ENCODE measurements around the gene CEP162. TPM values are rescaled to one million over a fixed set of nuclear protein-coding genes. Genes with fewer than 3 reads are reported as not detected.
"Not testable (repeated sequence)": the region's sequence is repeated elsewhere in the genome, so short reads cannot be mapped to it uniquely, and the experiment has no call there.

CEP162 gene
- total and polyA plus RNA-seq, 10 of the 15 experiments (the other 5 are each of a cell fraction or from before 2014, with no cell fraction given) = 2.7 to 7.9 (median 4.5) TPM

- ChIA-PET SMC1A (ENCODE audit: uncharacterized antibody, unreplicated experiment) (interaction anchor here (0.6 to 1.1 kb wide), 2 partner anchors 339 to 623 kb away, joined by 3 read pairs; no protein-coding TSS in a partner anchor), RAD21 (ENCODE audit: unreplicated experiment) (interaction anchor here (1.4 kb wide), 1 partner anchor 609 kb away, joined by 4 read pairs; no protein-coding TSS in a partner anchor), CTCF (interaction anchor here (0.9 to 10.1 kb wide), 3 partner anchors 340 to 609 kb away, joined by 4 to 153 read pairs (median 11); no protein-coding TSS in a partner anchor), POLR2A (no interaction called here)
- FAIRE-seq (no peak), DNase-seq (ENCODE audit: low read depth, low spot score) (no peak), ATAC-seq (no peak)
- H3K79me2 ChIP-seq (ENCODE audit: control insufficient read depth, insufficient read depth, low read length) = no peaks in the 10 kb centered on the region
- H3K4me2 ChIP-seq (ENCODE audit: control insufficient read depth, insufficient read depth) = no peak overlapping the region
- no peaks in the 10 kb centered on the region for H3K36me3 ChIP-seq (ENCODE audit: control insufficient read depth in 2 of 2, insufficient read depth in 2 of 2, low read length in 1 of 2)
- no peaks in the 10 kb centered on the region for H4K20me1 ChIP-seq (ENCODE audit: control insufficient read depth, insufficient read depth)
- intact Hi-C loops (cut with micrococcal nuclease; ENCODE audit: unreplicated experiment) (no loop called here), in situ Hi-C loops (cut with MboI) (loop anchor here (5.0 to 10.0 kb wide), 2 partner anchors 332 to 609 kb away; no protein-coding TSS in a partner anchor)
- no peak overlapping the region for H2AFZ ChIP-seq (ENCODE audit: control insufficient read depth, low read depth, low read length)
- no peaks in the 10 kb centered on the region for H3K27me3 ChIP-seq (replicated peaks in 1 of 2; ENCODE audit: control insufficient read depth in 2 of 2, insufficient read depth in 2 of 2, low read length in 1 of 2)
- no peaks in the 10 kb centered on the region for H3K4me1 ChIP-seq (ENCODE audit: control insufficient read depth, insufficient read depth, low read length)
- BruUV-seq (replicated peaks) = no TSS peak
- no peaks in the 10 kb centered on the region for H3K9me3 ChIP-seq (replicated peaks; ENCODE audit: control insufficient read depth, insufficient read depth, low read length)
- H3K9ac ChIP-seq (ENCODE audit: control insufficient read depth, insufficient read depth, low read length) = no peak overlapping the region
- no peak for TF ChIP-seq TCF3 (IDR thresholded peaks at IDR 0.05; ENCODE audit: borderline replicate concordance, insufficient read depth, low read depth, low read length)
- TF ChIP-seq RELB (IDR thresholded peaks at IDR 0.05; ENCODE audit: low read depth) = no peak
- TF ChIP-seq PAX8 (IDR thresholded peaks at IDR 0.05) = no peak
- H3K4me3 ChIP-seq = no peak overlapping the region
- H3K27ac ChIP-seq (ENCODE audit: control insufficient read depth, insufficient read depth) = no peak overlapping the region
Observed at GRCh38 chr6:84224251-84224650, 3.2 kb downstream of the CEP162 start.

- H3K4me1 ChIP-seq (ENCODE audit: control insufficient read depth, insufficient read depth, low read length); DNase-seq (ENCODE audit: low read depth, low spot score); H3K27me3 ChIP-seq (replicated peaks in 1 of 2; ENCODE audit: control insufficient read depth in 2 of 2, insufficient read depth in 2 of 2, low read length in 1 of 2); H3K4me3 ChIP-seq; FAIRE-seq; intact Hi-C loops (cut with micrococcal nuclease; ENCODE audit: unreplicated experiment); H3K36me3 ChIP-seq (ENCODE audit: control insufficient read depth in 2 of 2, insufficient read depth in 2 of 2, low read length in 1 of 2); H3K79me2 ChIP-seq (ENCODE audit: control insufficient read depth, insufficient read depth, low read length); POLR2A ChIA-PET; H3K9me3 ChIP-seq (replicated peaks; ENCODE audit: control insufficient read depth, insufficient read depth, low read length); H4K20me1 ChIP-seq (ENCODE audit: control insufficient read depth, insufficient read depth); H2AFZ ChIP-seq (ENCODE audit: control insufficient read depth, low read depth, low read length); H3K27ac ChIP-seq (ENCODE audit: control insufficient read depth, insufficient read depth); H3K4me2 ChIP-seq (ENCODE audit: control insufficient read depth, insufficient read depth); ATAC-seq; BruUV-seq (replicated peaks); H3K9ac ChIP-seq (ENCODE audit: control insufficient read depth, insufficient read depth, low read length); SMC1A ChIA-PET (ENCODE audit: uncharacterized antibody, unreplicated experiment): not testable (repeated sequence)
- WGBS (ENCODE audit: insufficient coverage, insufficient replicate concordance, low lambda C conversion rate, missing lambda C conversion rate) = 98% methylated on average over 5 of the region's 5 CpGs
- CTCF ChIA-PET = interaction anchor here (0.9 to 10.1 kb wide), 2 partner anchors 340 to 377 kb away, joined by 4 to 153 read pairs; no protein-coding TSS in a partner anchor
- in situ Hi-C loops (cut with MboI) = loop anchor here (5.0 to 10.0 kb wide), 2 partner anchors 331 to 609 kb away; no protein-coding TSS in a partner anchor
- RAD21 ChIA-PET (ENCODE audit: unreplicated experiment) = interaction anchor here (2.1 kb wide), 1 partner anchor 337 kb away, joined by 11 read pairs; no protein-coding TSS in a partner anchor
Observed at GRCh38 chr6:84223608-84224007, 3.8 kb downstream of the CEP162 start.
